Nephron progenitor cell (in vitro differentiated cells): ENCODE measurements around the gene RCAN1.

Experiments used
- DNase-seq: peaks from one replicate; pipeline ENCODE4 v3.0.0; 2021
- H3K27ac Mint-ChIP-seq: 2 replicates; pipeline ENCODE4 v1.8.0; 2021; ENCODE audit warnings: mild to moderate bottlenecking, moderate library complexity, mixed read lengths
- H3K27me3 Mint-ChIP-seq: 2 replicates; pipeline ENCODE4 v1.8.0; 2021; ENCODE audit warnings: mild to moderate bottlenecking, low read depth, mixed read lengths; ENCODE audit not compliant: poor library complexity
- H3K36me3 Mint-ChIP-seq: 2 replicates; pipeline ENCODE4 v1.8.0; 2021; ENCODE audit warnings: low read depth, mixed read lengths
- H3K4me1 Mint-ChIP-seq: 2 replicates; pipeline ENCODE4 v1.8.0; 2021; ENCODE audit warnings: mixed read lengths
- H3K4me3 Mint-ChIP-seq: 2 replicates; pipeline ENCODE4 v1.8.0; 2021; ENCODE audit warnings: mild to moderate bottlenecking, moderate library complexity, mixed read lengths
- H3K9me3 Mint-ChIP-seq: 2 replicates; pipeline ENCODE4 v1.8.0; 2021; ENCODE audit warnings: mild to moderate bottlenecking, moderate library complexity, mixed read lengths
- CTCF ChIP-seq: fragments of 200-600 bp; sonication (generic); IDR thresholded peaks from 2 replicates; pipeline ENCODE4 v1.5.0; 2021; ENCODE audit warnings: antibody characterized with exemption

RCAN1 gene

DNA sequence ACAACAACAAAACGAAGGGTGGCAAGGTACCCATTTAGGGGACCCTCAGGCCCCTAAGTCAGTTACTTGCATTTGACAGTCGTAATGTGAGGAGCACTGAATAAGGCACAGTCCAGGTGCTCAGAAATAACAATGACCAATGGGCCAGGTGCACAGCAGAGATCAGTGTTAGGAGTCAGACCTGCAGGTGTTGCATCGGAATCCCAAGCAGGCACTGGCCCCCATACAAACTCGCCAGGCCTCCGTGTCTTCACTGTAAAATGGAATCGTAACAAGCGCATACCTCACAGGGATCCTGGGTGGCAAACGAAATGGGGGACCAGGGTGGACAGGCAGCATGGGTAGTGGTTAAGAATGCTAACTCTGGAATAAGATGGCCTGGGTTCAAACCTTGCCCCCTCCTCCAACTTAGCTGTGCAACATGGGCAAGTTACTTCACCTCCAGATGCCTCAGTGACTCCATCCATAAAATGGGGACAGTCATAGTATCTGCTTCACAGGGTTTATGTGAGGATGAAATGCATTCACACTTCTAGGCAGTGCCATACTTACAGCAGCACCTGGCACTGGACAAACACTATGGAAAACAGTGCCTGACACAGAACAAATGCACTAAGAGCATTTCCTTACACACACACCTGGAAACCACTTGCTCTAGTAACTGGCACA is 20.2 kb downstream of the RCAN1 start:
- H3K27ac Mint-ChIP-seq: no peak overlapping the region
- H3K36me3 Mint-ChIP-seq: no peaks in the 10 kb centered on the region
- no peak for DNase-seq
- H3K9me3 Mint-ChIP-seq: no peaks in the 10 kb centered on the region
- H3K4me1 Mint-ChIP-seq: no peaks in the 10 kb centered on the region
- H3K27me3 Mint-ChIP-seq: peaks cover 18% of the 10 kb centered on the region
- no peak for TF ChIP-seq CTCF
- no peak overlapping the region for H3K4me3 Mint-ChIP-seq

- no peaks in the 10 kb centered on the region for H3K9me3 Mint-ChIP-seq
- no peak for DNase-seq
- TF ChIP-seq CTCF: no peak
- H3K27me3 Mint-ChIP-seq: peaks cover 18% of the 10 kb centered on the region
- no peaks in the 10 kb centered on the region for H3K36me3 Mint-ChIP-seq
- no peak overlapping the region for H3K4me3 Mint-ChIP-seq
- H3K27ac Mint-ChIP-seq: no peak overlapping the region
- H3K4me1 Mint-ChIP-seq: no peaks in the 10 kb centered on the region
These were observed 20.9 kb downstream of the RCAN1 start for GRCh38 chr21:34593954-34594531.

DNA sequence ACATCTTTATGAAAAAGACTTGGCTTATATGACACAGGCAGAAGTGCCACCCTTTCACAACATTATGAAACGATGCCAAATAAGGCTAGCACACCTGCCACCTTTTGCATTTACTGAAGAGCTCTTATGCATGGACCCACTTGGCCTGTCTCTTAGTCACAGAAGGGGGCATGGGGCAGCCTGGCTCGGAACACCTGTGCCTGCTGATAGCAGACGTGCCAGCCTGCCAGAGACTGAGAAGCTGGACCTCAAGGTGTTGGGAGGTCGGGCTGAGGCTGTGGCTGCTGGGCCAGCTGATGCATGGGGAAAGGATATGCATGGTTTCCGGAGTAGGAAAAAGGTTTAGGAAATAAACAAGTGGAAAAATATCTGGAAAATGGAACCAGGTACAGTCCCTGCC is 21.5 kb downstream of the RCAN1 start:
- no peak overlapping the region for H3K4me3 Mint-ChIP-seq
- no peaks in the 10 kb centered on the region for H3K36me3 Mint-ChIP-seq
- peaks cover 21% of the 10 kb centered on the region for H3K27me3 Mint-ChIP-seq
- no peaks in the 10 kb centered on the region for H3K4me1 Mint-ChIP-seq
- no peak overlapping the region for H3K27ac Mint-ChIP-seq
- H3K9me3 Mint-ChIP-seq: no peaks in the 10 kb centered on the region
- DNase-seq: no peak
- no peak for TF ChIP-seq CTCF

DNA sequence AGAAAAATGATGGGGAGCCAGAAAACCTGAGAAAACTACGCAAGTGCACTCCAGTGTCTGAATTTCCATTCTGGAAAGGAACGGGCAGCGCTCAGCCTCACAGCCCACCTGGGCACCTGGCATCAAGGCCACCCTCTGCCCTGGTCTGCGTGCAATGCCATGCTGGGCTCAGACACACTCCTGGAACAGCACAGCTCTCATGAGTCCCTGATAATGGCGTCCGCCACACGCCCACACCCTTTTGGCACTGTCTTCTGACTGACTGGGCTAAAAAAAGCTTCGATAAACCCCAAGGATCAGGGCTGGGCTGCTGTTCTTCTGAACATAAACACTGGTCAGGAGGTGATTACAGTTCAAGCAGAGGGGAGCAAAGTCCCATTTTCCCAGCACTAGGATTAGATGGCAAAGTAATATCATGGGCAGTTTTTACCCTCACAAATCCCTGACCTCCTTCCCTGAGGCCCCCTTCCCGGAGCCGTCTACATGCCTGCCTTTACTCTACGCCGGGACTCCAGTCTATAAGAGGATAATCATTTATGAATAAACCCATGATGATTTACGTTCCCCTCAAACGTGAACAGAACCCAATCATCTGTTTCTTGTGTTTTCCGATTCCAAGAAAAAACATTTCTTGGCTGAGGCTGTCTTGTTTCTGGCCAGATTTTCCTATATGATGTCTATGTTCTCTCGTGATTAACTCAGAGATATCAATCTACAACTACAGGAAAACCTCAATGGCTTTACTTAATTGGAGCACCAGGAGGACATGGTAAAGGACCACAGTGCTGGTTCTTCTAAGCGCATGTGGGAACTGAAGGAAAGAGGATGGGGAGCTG is 22.6 kb downstream of the RCAN1 start:
- Mint-ChIP-seq H3K4me3 (no peak overlapping the region), H3K9me3 (peaks cover 4% of the 10 kb centered on the region), H3K27me3 (peaks cover 26% of the 10 kb centered on the region)

DNA sequence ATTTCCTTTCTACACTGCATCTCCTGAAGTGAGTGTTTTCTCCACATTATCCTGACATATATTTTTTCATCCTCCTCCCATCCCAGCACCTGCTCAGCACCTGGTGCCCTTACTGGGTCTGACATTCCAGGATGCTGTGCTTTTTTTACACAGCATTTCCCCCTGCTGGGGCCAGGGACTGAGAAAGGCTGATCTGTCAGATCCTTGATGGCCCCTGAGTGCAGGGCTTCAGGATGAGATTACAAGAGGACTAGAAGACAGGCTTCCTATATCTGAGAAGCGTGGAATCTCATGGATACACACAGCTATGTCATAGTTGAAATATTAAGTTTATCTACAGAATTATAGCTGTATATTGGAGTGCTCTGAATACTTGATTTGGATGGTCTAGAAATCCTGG is 24.4 kb downstream of the RCAN1 start:
- H3K27ac Mint-ChIP-seq: no peak overlapping the region
- H3K4me3 Mint-ChIP-seq: no peak overlapping the region
- peaks cover 4% of the 10 kb centered on the region for H3K36me3 Mint-ChIP-seq
- peaks cover 16% of the 10 kb centered on the region for H3K27me3 Mint-ChIP-seq
- H3K4me1 Mint-ChIP-seq: no peaks in the 10 kb centered on the region
- DNase-seq: no peak
- peaks cover 20% of the 10 kb centered on the region for H3K9me3 Mint-ChIP-seq
- TF ChIP-seq CTCF: no peak

More for the DNA sequence above, 22.6 kb downstream of the RCAN1 start:
- H3K27ac Mint-ChIP-seq: no peak overlapping the region
- no peaks in the 10 kb centered on the region for H3K4me1 Mint-ChIP-seq
- no peak for DNase-seq
- H3K36me3 Mint-ChIP-seq: no peaks in the 10 kb centered on the region
- TF ChIP-seq CTCF: no peak
